Ishikawa (cell line): ENCODE results near the gene MAGI1.

Experiments used
- CEBPB ChIP-seq: IDR thresholded peaks from 2 replicates; pipeline ENCODE4 v1.6.1; 2012
- CREB1 ChIP-seq: IDR thresholded peaks from 2 replicates; pipeline ENCODE4 v1.6.1; 2012; ENCODE audit warnings: low read depth
- EGR1 ChIP-seq: IDR thresholded peaks from 2 replicates; pipeline ENCODE4 v1.6.1; 2012
- EP300 ChIP-seq: IDR thresholded peaks from 2 replicates; pipeline ENCODE4 v1.6.1; 2012; ENCODE audit warnings: borderline replicate concordance
- FOXM1 ChIP-seq: IDR thresholded peaks from 2 replicates; pipeline ENCODE4 v1.6.1; 2012; ENCODE audit warnings: low read depth, borderline replicate concordance
- NFIC ChIP-seq: IDR thresholded peaks from 2 replicates; pipeline ENCODE4 v1.6.1; 2012
- RAD21 ChIP-seq: IDR thresholded peaks from 2 replicates; pipeline ENCODE4 v1.6.1; 2012; ENCODE audit warnings: low read depth
- TAF1 ChIP-seq: IDR thresholded peaks from 2 replicates; pipeline ENCODE4 v1.6.1; 2012; ENCODE audit warnings: low read depth, mild to moderate bottlenecking
- TCF12 ChIP-seq: IDR thresholded peaks from 2 replicates; pipeline ENCODE4 v1.6.1; 2012; ENCODE audit warnings: low read depth
- TEAD4 ChIP-seq: IDR thresholded peaks from 2 replicates; pipeline ENCODE4 v1.6.1; 2012
- YY1 ChIP-seq: IDR thresholded peaks from 2 replicates; pipeline ENCODE4 v1.6.1; 2012; ENCODE audit warnings: low read depth
- ZBTB7A ChIP-seq: IDR thresholded peaks from 2 replicates; pipeline ENCODE4 v1.6.1; 2012; ENCODE audit warnings: low read depth
- TF ChIP-seq, protein P1 (sequence below): IDR thresholded peaks from 2 replicates; pipeline ENCODE4 v1.6.1; 2012
- TF ChIP-seq, protein P2 (sequence below): IDR thresholded peaks from 2 replicates; pipeline ENCODE4 v1.6.1; 2012; ENCODE audit warnings: low read depth, mild to moderate bottlenecking
- TF ChIP-seq, protein P3 (sequence below): IDR thresholded peaks from 2 replicates; pipeline ENCODE4 v1.6.1; 2012

The MAGI1 gene

DNA sequence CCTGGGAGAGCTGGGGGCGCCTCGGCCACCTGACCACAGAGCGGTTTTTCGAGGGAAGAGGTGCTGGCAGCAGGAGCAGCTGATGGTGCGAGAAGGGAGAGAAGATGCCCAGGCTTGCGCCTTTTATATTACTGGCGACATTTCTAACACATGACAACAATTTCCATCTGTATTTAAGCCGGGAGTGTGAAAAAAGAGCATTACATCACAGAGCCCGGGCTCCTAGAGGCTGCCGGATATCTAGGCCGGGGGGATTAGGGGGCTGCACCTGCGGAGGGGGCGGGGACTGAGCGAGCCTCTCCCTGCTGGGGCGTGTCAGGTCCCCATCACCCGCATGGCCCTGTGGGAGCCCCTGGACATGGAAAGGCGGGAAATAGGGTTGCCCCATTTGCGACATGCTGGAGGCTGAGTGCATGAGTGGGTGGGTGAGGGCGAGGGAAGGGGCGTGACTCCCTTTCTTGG lies 440.7 kb downstream of the MAGI1 start:
- TF ChIP-seq CEBPB (no peak), NFIC (no peak), TEAD4 (no peak), TAF1 (no peak), EP300 (no peak), YY1 (no peak), EGR1 (no peak), CREB1 (no peak), FOXM1 (no peak)
- TF ChIP-seq, protein P1, sequence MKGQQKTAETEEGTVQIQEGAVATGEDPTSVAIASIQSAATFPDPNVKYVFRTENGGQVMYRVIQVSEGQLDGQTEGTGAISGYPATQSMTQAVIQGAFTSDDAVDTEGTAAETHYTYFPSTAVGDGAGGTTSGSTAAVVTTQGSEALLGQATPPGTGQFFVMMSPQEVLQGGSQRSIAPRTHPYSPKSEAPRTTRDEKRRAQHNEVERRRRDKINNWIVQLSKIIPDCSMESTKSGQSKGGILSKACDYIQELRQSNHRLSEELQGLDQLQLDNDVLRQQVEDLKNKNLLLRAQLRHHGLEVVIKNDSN, result no peak
- TF ChIP-seq, protein P2, sequence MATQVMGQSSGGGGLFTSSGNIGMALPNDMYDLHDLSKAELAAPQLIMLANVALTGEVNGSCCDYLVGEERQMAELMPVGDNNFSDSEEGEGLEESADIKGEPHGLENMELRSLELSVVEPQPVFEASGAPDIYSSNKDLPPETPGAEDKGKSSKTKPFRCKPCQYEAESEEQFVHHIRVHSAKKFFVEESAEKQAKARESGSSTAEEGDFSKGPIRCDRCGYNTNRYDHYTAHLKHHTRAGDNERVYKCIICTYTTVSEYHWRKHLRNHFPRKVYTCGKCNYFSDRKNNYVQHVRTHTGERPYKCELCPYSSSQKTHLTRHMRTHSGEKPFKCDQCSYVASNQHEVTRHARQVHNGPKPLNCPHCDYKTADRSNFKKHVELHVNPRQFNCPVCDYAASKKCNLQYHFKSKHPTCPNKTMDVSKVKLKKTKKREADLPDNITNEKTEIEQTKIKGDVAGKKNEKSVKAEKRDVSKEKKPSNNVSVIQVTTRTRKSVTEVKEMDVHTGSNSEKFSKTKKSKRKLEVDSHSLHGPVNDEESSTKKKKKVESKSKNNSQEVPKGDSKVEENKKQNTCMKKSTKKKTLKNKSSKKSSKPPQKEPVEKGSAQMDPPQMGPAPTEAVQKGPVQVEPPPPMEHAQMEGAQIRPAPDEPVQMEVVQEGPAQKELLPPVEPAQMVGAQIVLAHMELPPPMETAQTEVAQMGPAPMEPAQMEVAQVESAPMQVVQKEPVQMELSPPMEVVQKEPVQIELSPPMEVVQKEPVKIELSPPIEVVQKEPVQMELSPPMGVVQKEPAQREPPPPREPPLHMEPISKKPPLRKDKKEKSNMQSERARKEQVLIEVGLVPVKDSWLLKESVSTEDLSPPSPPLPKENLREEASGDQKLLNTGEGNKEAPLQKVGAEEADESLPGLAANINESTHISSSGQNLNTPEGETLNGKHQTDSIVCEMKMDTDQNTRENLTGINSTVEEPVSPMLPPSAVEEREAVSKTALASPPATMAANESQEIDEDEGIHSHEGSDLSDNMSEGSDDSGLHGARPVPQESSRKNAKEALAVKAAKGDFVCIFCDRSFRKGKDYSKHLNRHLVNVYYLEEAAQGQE, result no peak

DNA sequence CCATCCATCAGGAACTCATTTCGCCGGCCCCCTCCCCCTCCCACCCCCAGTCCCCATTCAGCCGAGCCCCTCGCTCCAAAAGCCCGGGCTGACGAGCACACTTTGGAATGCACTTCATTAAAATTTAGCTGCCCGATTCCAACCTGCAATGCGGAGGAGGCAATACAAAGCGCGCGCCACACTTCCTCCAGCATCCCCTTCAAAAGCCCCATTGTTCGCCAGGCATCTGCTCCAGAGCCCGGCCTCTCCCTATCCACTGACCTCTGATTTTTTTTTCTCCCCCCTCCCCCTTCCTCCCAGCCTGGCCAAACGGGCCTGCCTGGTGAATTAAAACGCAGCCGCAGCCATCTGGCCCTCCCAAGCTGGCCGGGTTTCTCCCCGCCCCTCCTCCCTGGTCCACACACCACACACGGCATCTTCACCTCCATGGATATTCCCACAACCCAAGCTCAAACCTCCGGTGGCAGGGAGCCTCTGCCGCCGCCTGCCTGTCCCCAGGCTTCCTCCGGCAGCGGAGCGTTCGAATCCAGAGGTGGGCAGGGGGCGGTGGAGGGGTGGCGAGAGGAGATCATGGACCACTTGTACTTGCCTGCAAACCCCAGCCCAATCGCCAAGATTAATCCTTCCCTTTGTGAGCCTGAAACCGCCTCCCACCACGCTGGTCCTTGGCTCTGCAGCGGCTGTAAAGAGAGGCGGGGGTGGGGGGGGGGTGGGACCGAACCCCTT lies 441.3 kb downstream of the MAGI1 start:
- TF ChIP-seq TEAD4 (no peak), FOXM1 (no peak), EGR1 (no peak), ZBTB7A (no peak), TCF12 (no peak), RAD21 (no peak), YY1 (no peak), CREB1 (no peak), CEBPB (no peak), EP300 (no peak), TAF1 (no peak), NFIC (no peak)
- TF ChIP-seq, protein P2, result no peak
- TF ChIP-seq, protein P1, result no peak
- TF ChIP-seq, protein P3, sequence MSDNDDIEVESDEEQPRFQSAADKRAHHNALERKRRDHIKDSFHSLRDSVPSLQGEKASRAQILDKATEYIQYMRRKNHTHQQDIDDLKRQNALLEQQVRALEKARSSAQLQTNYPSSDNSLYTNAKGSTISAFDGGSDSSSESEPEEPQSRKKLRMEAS, result no peak

DNA sequence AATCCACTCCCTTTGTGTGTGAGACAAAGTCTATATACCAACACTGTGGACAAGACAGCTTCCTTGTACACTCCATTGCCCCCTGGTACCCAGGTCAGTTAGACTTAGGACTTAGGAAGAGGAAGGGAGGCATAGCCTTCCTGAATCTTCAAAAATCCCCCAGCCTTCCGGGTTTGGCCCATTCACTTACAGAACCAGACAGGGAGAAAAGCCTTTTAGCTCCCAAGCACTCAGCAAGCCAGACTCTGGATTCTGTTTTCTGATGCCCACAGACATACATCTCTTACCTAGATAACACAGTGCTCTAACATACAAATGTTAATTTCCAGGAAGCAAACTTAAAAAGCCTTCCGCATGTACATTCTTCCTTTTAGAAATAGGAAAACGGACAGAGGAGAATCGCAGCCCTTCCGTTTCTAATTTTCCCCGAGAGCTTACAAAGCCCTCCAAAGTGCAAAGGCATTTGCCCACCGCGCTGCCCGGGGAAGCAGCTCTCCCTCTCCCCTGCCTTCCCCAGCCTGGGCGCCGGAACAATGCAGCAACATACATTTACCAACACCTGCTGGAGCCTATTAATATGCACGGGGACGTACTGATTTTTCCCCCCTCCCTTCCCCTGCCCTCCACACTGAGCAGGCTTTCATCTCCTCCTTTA lies 442.0 kb downstream of the MAGI1 start:
- TF ChIP-seq YY1 (no peak), TAF1 (no peak), RAD21 (no peak), TCF12 (no peak), NFIC (no peak), FOXM1 (no peak), EGR1 (no peak), ZBTB7A (no peak), CEBPB (no peak)
- TF ChIP-seq, protein P1, result no peak

DNA sequence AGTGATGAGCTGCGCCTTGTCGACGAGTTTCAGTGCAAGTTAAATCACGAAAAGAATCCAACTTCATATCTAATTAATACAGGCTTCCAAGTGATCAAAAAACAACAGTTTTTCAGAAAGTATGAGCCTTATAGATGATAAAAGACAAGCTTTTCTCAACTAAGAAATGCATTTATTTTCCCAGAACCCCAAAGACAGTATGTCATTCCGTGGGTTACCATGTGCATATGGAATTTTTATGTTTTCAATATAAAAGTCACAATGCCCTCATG lies 442.8 kb downstream of the MAGI1 start:
- no peak for TF ChIP-seq FOXM1
- no peak for TF ChIP-seq EGR1
- TF ChIP-seq, protein P3, result no peak
- TF ChIP-seq CEBPB, result no peak
- TF ChIP-seq TCF12, result no peak
- TF ChIP-seq RAD21, result no peak
- no peak for TF ChIP-seq NFIC
- no peak for TF ChIP-seq ZBTB7A
- TF ChIP-seq, protein P1, result no peak
- TF ChIP-seq, protein P2, result no peak
- no peak for TF ChIP-seq YY1
- no peak for TF ChIP-seq TEAD4
- no peak for TF ChIP-seq EP300
